ENCODE results near the gene FAM193B. TPM values are rescaled to one million over a fixed set of nuclear protein-coding genes. Genes with fewer than 3 reads are reported as not detected.
A peak's percentile ranks its signal among the peaks of the same experiment; 100 is the strongest.

The FAM193B gene
- 296 and 489 TPM in 2 replicates for total RNA-seq (2011; cell fraction: chromatin; rRNA removed; ENCODE audit: low replicate concordance)
- 300 and 332 TPM in 2 replicates for total RNA-seq (2011; cell fraction: nucleolus; rRNA removed)
- total RNA-seq (2011; cell fraction: nucleoplasm; rRNA removed), result 230 and 273 TPM in 2 replicates
- total RNA-seq (2014; rRNA removed) (33.6 and 53.1 TPM in 2 replicates), total RNA-seq (2014; rRNA removed; fragmentation: Illumina TruSeq; extraction: Trizol) (15.2 and 18.0 TPM in 2 replicates), total RNA-seq (2015; rRNA removed; fragmentation: Illumina TruSeq; extraction: Trizol) (31.7 and 37.3 TPM in 2 replicates), total RNA-seq (2021) (58.7 and 59.4 TPM in 2 replicates), polyA plus RNA-seq (2011; rRNA removed) (51.5 and 73.5 TPM in 2 replicates), polyA plus RNA-seq (2014; fragmentation: Illumina TruSeq; extraction: Trizol) (44.1 and 45.0 TPM in 2 replicates), polyA plus RNA-seq (2014; fragmentation: Nextera tagmentation; extraction: Ambion mirVana) (1 to 10 TPM; 4.4 to 5.0 TPM), polyA plus RNA-seq (2014; rRNA removed) (73.4 and 76.4 TPM in 2 replicates), polyA minus RNA-seq (2011; rRNA and poly(A)+ RNA removed) (11.0 and 15.0 TPM in 2 replicates), Bru-seq, nascent RNA (percentile 79 among the genes with signal in this experiment), BruChase-seq, experiment 1, labeled RNA remaining after a 2-hour chase (percentile 83 among the genes with signal in this experiment), BruChase-seq, experiment 2, labeled RNA remaining after a 6-hour chase (percentile 85 among the genes with signal in this experiment)
- 30.7 and 38.5 TPM in 2 replicates for polyA plus RNA-seq (2011; cell fraction: cytosol; rRNA removed)
- 492 and 661 TPM in 2 replicates for polyA plus RNA-seq (2011; cell fraction: nucleus; rRNA removed)
- polyA plus RNA-seq (2012), result 52.7 and 87.6 TPM in 2 replicates
- 10.5 and 24.3 TPM in 2 replicates for polyA minus RNA-seq (2011; cell fraction: cytosol; rRNA and poly(A)+ RNA removed)
- 47.3 and 51.4 TPM in 2 replicates for polyA minus RNA-seq (2011; cell fraction: nucleus; rRNA and poly(A)+ RNA removed)
- long read RNA-seq, experiment 1, transcript FAM193B-204 (4 exons, 1,870 nt), result major isoform, 11 of 75 reads
- long read RNA-seq, experiment 1, partial matches to known transcripts, result 25 of 75 reads
- long read RNA-seq, experiment 1, other reads (novel, unspliced or antisense), result 36 of 75 reads
- long read RNA-seq, experiment 2, partial matches to known transcripts, result 2 of 6 reads
- long read RNA-seq, experiment 2, other reads (novel, unspliced or antisense), result 4 of 6 reads
- long read RNA-seq, experiment 3, partial matches to known transcripts, result 2 of 3 reads
- long read RNA-seq, experiment 3, other reads (novel, unspliced or antisense), result 0 of 3 reads

GRCh38 chr5:177554474-177555111 lies at the start of gene FAM193B:
Gene FAM193B, minus strand, starts transcription at chr5:177554563. Its CDS starts 105 bp downstream, at chr5:177554458.
- ATAC-seq (peak; percentile 90), DNase-seq (ENCODE audit: extremely low read depth in 1 of 4, low spot score in 3 of 4) (peak; percentile 94 to 98 (median 96)), FAIRE-seq (peak; percentile 88)
- H3K9me1 ChIP-seq (ENCODE audit: control insufficient read depth, insufficient read depth, low read length), result no peaks in the 10 kb centered on the region
- TSS peak; percentile 91 for BruUV-seq (replicated peaks)
- in situ Hi-C loops (cut with MboI), result no loop called here
- 11% methylated on average over 30 of the region's 49 CpGs for WGBS (ENCODE audit: insufficient coverage, low coverage, missing lambda C conversion rate)
- peaks cover 18 to 35% of the 10 kb centered on the region in 2 experiments for H3K4me1 ChIP-seq (replicated peaks in 1 of 2; ENCODE audit: control insufficient read depth in 2 of 2, insufficient read depth in 2 of 2, low read length in 2 of 2)
- ChIA-PET CTCF (ENCODE audit: low intra/inter-chr PET ratio) (interaction anchor here (0.7 kb wide), 1 partner anchor 562 kb away, joined by 3 read pairs; no protein-coding TSS in a partner anchor), POLR2A (interaction anchor here (1.3 kb wide), 1 partner anchor 10 kb away, joined by 5 read pairs; no protein-coding TSS in a partner anchor)
- H3K27me3 ChIP-seq (ENCODE audit: control insufficient read depth in 2 of 2, insufficient read depth in 2 of 2, low read length in 2 of 2), result no peaks in the 10 kb centered on the region
- H3K79me2 ChIP-seq (ENCODE audit: control insufficient read depth, insufficient read depth, low read length), result peaks cover 40% of the 10 kb centered on the region
- peak within 1 kb of the TSS; percentile 62 for H3K27ac ChIP-seq (ENCODE audit: extremely low read depth, low read depth, low read length)
- H3K9me3 ChIP-seq (replicated peaks; ENCODE audit: control insufficient read depth, insufficient read depth, low read depth, low read length), result no peaks in the 10 kb centered on the region
- intact Hi-C loops (cut with micrococcal nuclease), result loop anchor here (2.0 kb wide), 1 partner anchor 58 kb away; the partner anchor contains the start of gene PDLIM7
- H3K9ac ChIP-seq (ENCODE audit: insufficient read depth in 1 of 2, low read depth in 2 of 2, low read length in 2 of 2), result peak within 1 kb of the TSS; percentile 75 to 94
- H4K20me1 ChIP-seq (replicated peaks; ENCODE audit: control insufficient read depth, insufficient read depth, low read length), result peaks cover 17% of the 10 kb centered on the region
- peak within 1 kb of the TSS; percentile 83 for H3K4me3 ChIP-seq
- H2AFZ ChIP-seq (ENCODE audit: low read depth, low read length), result peak within 1 kb of the TSS; percentile 95
- peaks cover 32% of the 10 kb centered on the region for H3K36me3 ChIP-seq (ENCODE audit: control insufficient read depth, insufficient read depth, low read length)
- H3K4me2 ChIP-seq (ENCODE audit: insufficient read depth, low read length), result peak within 1 kb of the TSS; percentile 86
- no peak for TF ChIP-seq ETV5 (CRISPR knock-in tag; IDR thresholded peaks at IDR 0.05; ENCODE audit: low read depth)
- no peak for TF ChIP-seq HNRNPUL1 (IDR thresholded peaks at IDR 0.05; ENCODE audit: low read length)
- TF ChIP-seq MNT (conservative IDR thresholded peaks at IDR 0.05), result peak; percentile 58 to 73; a peak in 3 of 4 replicates
- no peak for TF ChIP-seq SNRNP70 (optimal IDR thresholded peaks at IDR 0.05; ENCODE audit: low read depth, low read length)
- no peak for TF ChIP-seq ZNF263 (CRISPR knock-in tag; IDR thresholded peaks at IDR 0.05; ENCODE audit: borderline replicate concordance)
- TF ChIP-seq FOXP1 (CRISPR knock-in tag; IDR thresholded peaks at IDR 0.05), result 0 out of 2 replicates have a peak, but pooled peaks have one; percentile 21
- no peak for TF ChIP-seq ZBTB26 (CRISPR knock-in tag; IDR thresholded peaks at IDR 0.05)
- TF ChIP-seq ZNF217 (CRISPR knock-in tag; IDR thresholded peaks at IDR 0.05), result no peak
- no peak for TF ChIP-seq TAF9B (IDR thresholded peaks at IDR 0.05; ENCODE audit: partially characterized antibody)
- TF ChIP-seq ESRRB (CRISPR knock-in tag; IDR thresholded peaks at IDR 0.05; ENCODE audit: borderline replicate concordance), result no peak
- TF ChIP-seq ARID1B (IDR thresholded peaks at IDR 0.05), result no peak; the same call in 1 of the 2 replicates
- no peak for TF ChIP-seq SIN3B (IDR thresholded peaks at IDR 0.05; ENCODE audit: low read depth)
- TF ChIP-seq CEBPB (tag; IDR thresholded peaks at IDR 0.05), result no peak

All from K562 (cell line).